Measurements from ENCODE around the gene GRPEL1. TPM values are rescaled to one million over a fixed set of nuclear protein-coding genes. Genes with fewer than 3 reads are reported as not detected.

Gene GRPEL1
- total and polyA plus RNA-seq, 2 of the 8 experiments (the other 6 are each of a cell fraction or from before 2014, with no cell fraction given): 13.5 to 39.9 TPM

- ChIA-PET CTCF (ENCODE audit: partially characterized antibody) (interaction anchor here (1.3 to 1.5 kb wide), 2 partner anchors 35 to 39 kb away, joined by 3 to 4 read pairs; partner anchors contain the start of gene GRPEL1), POLR2A (ENCODE audit: partially characterized antibody) (no interaction called here)
- H3K79me1 ChIP-seq (ENCODE audit: low read depth, low read length): 0 out of 2 replicates have a peak, but pooled peaks cover 3% of the 10 kb centered on the region
- peaks cover 4 to 32% (median 19%) of the 10 kb centered on the region in 4 experiments; a peak in 7 of 8 replicates for H3K36me3 ChIP-seq (ENCODE audit: control insufficient read depth in 2 of 4, insufficient read depth in 4 of 4, low read length in 3 of 4)
- H3K9ac ChIP-seq (replicated peaks in 1 of 4; ENCODE audit: extremely low read depth in 1 of 4, low read depth in 3 of 4, low read length in 3 of 4): no peak overlapping the region
- no peak overlapping the region for H3K4me3 ChIP-seq (ENCODE audit: extremely low read depth in 1 of 4, insufficient read depth in 2 of 4, low read depth in 3 of 4, low read length in 4 of 4)
- FAIRE-seq: no peak
- no peak overlapping the region for H2BK120ac ChIP-seq (replicated peaks; ENCODE audit: low read depth, low read length)
- no peak overlapping the region for H3K4ac ChIP-seq (replicated peaks; ENCODE audit: insufficient read length, low read depth, low read length)
- 90% methylated on average over 32 of the region's 35 CpGs; no CpG with 5 or more reads in 1 of the 2 experiments for WGBS, 2 experiments (ENCODE audit: extremely low coverage in 1 of 2, insufficient coverage in 1 of 2, insufficient read length in 1 of 2, insufficient replicate concordance in 2 of 2, low coverage in 1 of 2, low lambda C conversion rate in 2 of 2, missing lambda C conversion rate in 1 of 2)
- no peak for DNase-seq (ENCODE audit: low read depth in 1 of 2, low spot score in 2 of 2)
- H2AK5ac ChIP-seq (ENCODE audit: low read depth, low read length): no peak overlapping the region
- no peak overlapping the region for H3K27ac ChIP-seq (ENCODE audit: low read depth, low read length)
- no peaks in the 10 kb centered on the region for H3K79me2 ChIP-seq (ENCODE audit: control insufficient read depth in 1 of 2, insufficient read depth in 2 of 2, low read length in 2 of 2)
- H3K9me3 ChIP-seq (ENCODE audit: insufficient read depth in 2 of 2, low read depth in 1 of 2, low read length in 1 of 2): no peaks in the 10 kb centered on the region
- H2AFZ ChIP-seq (ENCODE audit: low read length): no peak overlapping the region
- H3K23me2 ChIP-seq (ENCODE audit: low read depth, low read length): peaks cover 10% of the 10 kb centered on the region; the same call in 1 of the 2 replicates
- H3K23ac ChIP-seq (ENCODE audit: insufficient read length): no peak overlapping the region
- H3K56ac ChIP-seq (replicated peaks; ENCODE audit: insufficient read length, low read depth, low read length): no peak overlapping the region
- H3K4me1 ChIP-seq (replicated peaks in 1 of 4; ENCODE audit: control insufficient read depth in 3 of 4, insufficient read depth in 4 of 4, low read length in 3 of 4): no peaks in the 10 kb centered on the region
- H4K8ac ChIP-seq (ENCODE audit: extremely low read depth, insufficient read depth, low read length): no peak overlapping the region
- H3K4me2 ChIP-seq (ENCODE audit: insufficient read depth in 1 of 2, low read depth in 2 of 2, low read length in 2 of 2): no peak overlapping the region
- H2BK20ac ChIP-seq (ENCODE audit: low read length): no peak overlapping the region
- H2BK12ac ChIP-seq (ENCODE audit: low read depth, low read length): no peak overlapping the region
- TF ChIP-seq KDM1A (IDR thresholded peaks at IDR 0.05; ENCODE audit: borderline replicate concordance, low read length) (no peak), CHD1 (IDR thresholded peaks at IDR 0.05; ENCODE audit: low read depth, low read length) (no peak)
- no peak overlapping the region for H4K5ac ChIP-seq (ENCODE audit: insufficient read length, low read depth, low read length)
- no peak overlapping the region for H2BK5ac ChIP-seq (ENCODE audit: low read depth, low read length)
- H4K91ac ChIP-seq (replicated peaks; ENCODE audit: insufficient read length, low read length): no peak overlapping the region
- no peak overlapping the region for H3K14ac ChIP-seq (ENCODE audit: insufficient read length)
- no peak overlapping the region for H3K18ac ChIP-seq (ENCODE audit: extremely low read depth, low read length)
- H2BK15ac ChIP-seq (ENCODE audit: low read length): no peak overlapping the region
- no peaks in the 10 kb centered on the region for H3K27me3 ChIP-seq (replicated peaks in 1 of 4; ENCODE audit: control insufficient read depth in 3 of 4, extremely low read depth in 1 of 4, insufficient read depth in 3 of 4, low read length in 3 of 4)
- H4K20me1 ChIP-seq (replicated peaks in 1 of 2; ENCODE audit: control insufficient read depth in 1 of 2, insufficient read depth in 2 of 2, low read length in 2 of 2): peaks cover 8 to 19% of the 10 kb centered on the region in 2 experiments
Measured at GRCh38 chr4:7031558-7032449, 36.1 kb downstream of the GRPEL1 start.
